OCI-LY3 (cell line): ENCODE data around the gene PLOD1.

Experiments
- EZH2phosphoT487 ChIP-seq: fragments of 200-600 bp; shearing (Covaris generic); IDR thresholded peaks from 2 replicates; pipeline ENCODE4 v1.6.1; 2018; ENCODE audit warnings: antibody characterized with exemption, mixed run types, low read depth
- TF ChIP-seq, protein P1 (sequence below): fragments of 200-600, 300-600 bp; sonication (generic); IDR thresholded peaks from 2 replicates; pipeline ENCODE4 v1.5.1; 2014; ENCODE audit warnings: antibody characterized with exemption, low read length, low read depth

DNA sequence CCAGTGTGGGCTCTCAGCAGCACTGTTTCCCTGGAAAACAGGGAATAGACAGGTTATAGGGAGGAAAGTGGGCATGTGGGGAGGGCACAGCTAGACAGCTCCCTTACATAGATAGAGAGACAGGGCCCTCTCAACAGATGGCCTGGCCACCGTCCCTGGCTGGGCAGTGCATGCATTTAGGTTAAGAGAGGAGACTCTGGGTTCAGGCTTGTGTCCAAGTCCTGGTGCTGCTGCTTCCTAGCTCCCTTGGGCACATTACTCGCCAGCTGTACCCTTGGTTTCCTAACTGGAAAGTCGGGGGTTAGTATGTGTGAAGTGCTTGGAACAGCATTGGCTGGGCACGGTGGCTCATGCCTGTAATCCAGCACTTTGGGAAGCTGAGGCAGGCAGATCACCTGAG lies 9.1 kb downstream of the PLOD1 start:
- TF ChIP-seq, protein P1, sequence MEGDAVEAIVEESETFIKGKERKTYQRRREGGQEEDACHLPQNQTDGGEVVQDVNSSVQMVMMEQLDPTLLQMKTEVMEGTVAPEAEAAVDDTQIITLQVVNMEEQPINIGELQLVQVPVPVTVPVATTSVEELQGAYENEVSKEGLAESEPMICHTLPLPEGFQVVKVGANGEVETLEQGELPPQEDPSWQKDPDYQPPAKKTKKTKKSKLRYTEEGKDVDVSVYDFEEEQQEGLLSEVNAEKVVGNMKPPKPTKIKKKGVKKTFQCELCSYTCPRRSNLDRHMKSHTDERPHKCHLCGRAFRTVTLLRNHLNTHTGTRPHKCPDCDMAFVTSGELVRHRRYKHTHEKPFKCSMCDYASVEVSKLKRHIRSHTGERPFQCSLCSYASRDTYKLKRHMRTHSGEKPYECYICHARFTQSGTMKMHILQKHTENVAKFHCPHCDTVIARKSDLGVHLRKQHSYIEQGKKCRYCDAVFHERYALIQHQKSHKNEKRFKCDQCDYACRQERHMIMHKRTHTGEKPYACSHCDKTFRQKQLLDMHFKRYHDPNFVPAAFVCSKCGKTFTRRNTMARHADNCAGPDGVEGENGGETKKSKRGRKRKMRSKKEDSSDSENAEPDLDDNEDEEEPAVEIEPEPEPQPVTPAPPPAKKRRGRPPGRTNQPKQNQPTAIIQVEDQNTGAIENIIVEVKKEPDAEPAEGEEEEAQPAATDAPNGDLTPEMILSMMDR, result no peak
- TF ChIP-seq EZH2phosphoT487, result no peak
